GM23338 (cell line): Measurements from ENCODE around the gene ATRIP. TPM values are rescaled to one million over a fixed set of nuclear protein-coding genes. Genes with fewer than 3 reads are reported as not detected.
A peak's percentile ranks its signal among the peaks of the same experiment; 100 is the strongest.

Source experiments
- ATAC-seq: fragments of 200-7000 bp; cut with Tn5 transposase; 3 replicates; pipeline ENCODE4 v1.9.1; 2020
- DNase-seq: peaks from one replicate; pipeline ENCODE4 v3.0.0-alpha.2; 2015; ENCODE audit warnings: low spot score
- H2AFZ ChIP-seq: fragments of 200-600 bp; sonication (generic); 2 replicates; pipeline ENCODE4 v1.8.0; 2016; ENCODE audit warnings: antibody characterized with exemption, mild to moderate bottlenecking, moderate library complexity
- H3F3A ChIP-seq: fragments of 200-600 bp; sonication (generic); replicated peaks from 2 replicates; pipeline ENCODE4 v1.8.0; 2017; ENCODE audit warnings: antibody characterized with exemption, mixed run types, low read depth
- H3K27ac ChIP-seq: fragments of 200-600 bp; sonication (generic); 2 replicates; pipeline ENCODE4 v1.6.1; 2016; ENCODE audit warnings: low read depth
- H3K27me3 ChIP-seq: fragments of 200-600 bp; sonication (generic); 2 replicates; pipeline ENCODE4 v1.8.0; 2016; ENCODE audit warnings: mild to moderate bottlenecking, mixed run types, moderate library complexity; ENCODE audit not compliant: insufficient read depth
- H3K36me3 ChIP-seq: fragments of 200-600 bp; sonication (generic); 2 replicates; pipeline ENCODE4 v1.8.0; 2016; ENCODE audit warnings: mild to moderate bottlenecking; ENCODE audit not compliant: insufficient read depth
- H3K4me1 ChIP-seq: fragments of 200-600 bp; sonication (generic); 2 replicates; pipeline ENCODE4 v1.8.0; 2016; ENCODE audit warnings: mild to moderate bottlenecking, moderate library complexity; ENCODE audit not compliant: insufficient read depth
- H3K4me2 ChIP-seq: fragments of 200-600 bp; sonication (generic); 2 replicates; pipeline ENCODE4 v1.7.1; 2017; ENCODE audit warnings: mixed run types
- H3K4me3 ChIP-seq: fragments of 200-600 bp; sonication (generic); 2 replicates; pipeline ENCODE4 v1.6.1; 2016; ENCODE audit warnings: mixed run types
- H3K79me2 ChIP-seq: fragments of 200-600 bp; sonication (generic); replicated peaks from 2 replicates; pipeline ENCODE4 v1.8.0; 2017; ENCODE audit warnings: mild to moderate bottlenecking; ENCODE audit not compliant: insufficient read depth
- H3K9me2 ChIP-seq: fragments of 200-600 bp; sonication (generic); 2 replicates; pipeline ENCODE4 v1.8.0; 2017; ENCODE audit not compliant: insufficient read depth
- H4K20me1 ChIP-seq: fragments of 200-600 bp; sonication (generic); replicated peaks from 2 replicates; pipeline ENCODE4 v1.8.0; 2017; ENCODE audit warnings: mild to moderate bottlenecking; ENCODE audit not compliant: insufficient read depth
- H3K27ac Mint-ChIP-seq: 2 replicates; pipeline ENCODE4 v1.8.0; 2020; ENCODE audit warnings: inconsistent platforms, mild to moderate bottlenecking, moderate library complexity, mixed read lengths
- H3K27me3 Mint-ChIP-seq: 3 replicates; pipeline ENCODE4 v1.8.0; 2022; ENCODE audit warnings: low read depth, mild to moderate bottlenecking, moderate library complexity, mixed read lengths, inconsistent platforms; ENCODE audit not compliant: insufficient read depth, poor library complexity
- H3K36me3 Mint-ChIP-seq: 3 replicates; pipeline ENCODE4 v1.8.0; 2021; ENCODE audit warnings: low read depth, mild to moderate bottlenecking, inconsistent platforms, moderate library complexity, mixed read lengths
- H3K4me1 Mint-ChIP-seq: 3 replicates; pipeline ENCODE4 v1.8.0; 2020; ENCODE audit warnings: mild to moderate bottlenecking, inconsistent platforms, mixed read lengths
- H3K4me3 Mint-ChIP-seq: 3 replicates; pipeline ENCODE4 v1.8.0; 2021; ENCODE audit warnings: moderate library complexity, mild to moderate bottlenecking, inconsistent platforms, mixed read lengths
- H3K9me3 Mint-ChIP-seq: 3 replicates; pipeline ENCODE4 v1.8.0; 2020; ENCODE audit warnings: moderate library complexity, mild to moderate bottlenecking, inconsistent platforms, mixed read lengths
- CREB1 ChIP-seq: fragments of 250-450 bp; sonication (Bioruptor Pico); IDR thresholded peaks from 2 replicates; pipeline ENCODE4 v1.5.0; 2020; ENCODE audit warnings: low read depth, mild to moderate bottlenecking, moderate library complexity
- ETS1 ChIP-seq: IDR thresholded peaks from 2 replicates; pipeline ENCODE4 v1.6.1; 2016; ENCODE audit warnings: antibody characterized with exemption
- EZH2 ChIP-seq: fragments of 200-600 bp; sonication (generic); IDR thresholded peaks from one replicate; pipeline ENCODE4 v1.8.0; 2017; ENCODE audit warnings: antibody characterized with exemption, mild to moderate bottlenecking, low read depth; ENCODE audit not compliant: unreplicated experiment
- EZH2phosphoT487 ChIP-seq: fragments of 200-600 bp; sonication (generic); IDR thresholded peaks from one replicate; pipeline ENCODE4 v1.8.1; 2018; ENCODE audit warnings: antibody characterized with exemption; ENCODE audit not compliant: unreplicated experiment
- JUNB ChIP-seq: IDR thresholded peaks from one replicate; pipeline ENCODE4 v1.6.1; 2016; ENCODE audit warnings: antibody characterized with exemption; ENCODE audit not compliant: unreplicated experiment
- NANOG ChIP-seq: IDR thresholded peaks from 2 replicates; pipeline ENCODE4 v1.6.1; 2016; ENCODE audit warnings: antibody characterized with exemption, borderline replicate concordance
- POLR2AphosphoS5 ChIP-seq: IDR thresholded peaks from 2 replicates; pipeline ENCODE4 v1.6.1; 2016; ENCODE audit warnings: antibody characterized with exemption, low read depth
- STAT1 ChIP-seq: IDR thresholded peaks from one replicate; pipeline ENCODE4 v1.6.1; 2016; ENCODE audit warnings: antibody characterized with exemption; ENCODE audit not compliant: unreplicated experiment
- ZNF114 ChIP-seq: fragments of 250-450 bp; sonication (Bioruptor Pico); IDR thresholded peaks from 2 replicates; pipeline ENCODE4 v1.5.0; 2020; ENCODE audit warnings: mild to moderate bottlenecking, moderate library complexity
- ZNF331 ChIP-seq: fragments of 250-450 bp; sonication (Bioruptor Pico); IDR thresholded peaks from 2 replicates; pipeline ENCODE4 v1.5.0; 2020; ENCODE audit warnings: low read depth, mild to moderate bottlenecking, moderate library complexity
- polyA plus RNA-seq: library from polyadenylated mRNA; unstranded; fragments of >200 nt; fragmentation: Nextera tagmentation; extraction: Ambion mirVana; gene quantifications from 2 replicates; pipeline ENCODE4 v1.2.1, GENCODE V29; 2016
- total RNA-seq: library from RNA; depleted of rRNA; stranded (reverse); fragments of >200 nt; shearing (Covaris generic); gene quantifications from 2 replicates; pipeline ENCODE4 v1.2.3, GENCODE V29; 2014
- TF ChIP-seq, protein P1 (sequence below): fragments of 250-450 bp; sonication (Bioruptor Pico); IDR thresholded peaks from 2 replicates; pipeline ENCODE4 v1.5.0; 2020; ENCODE audit warnings: mild to moderate bottlenecking, moderate library complexity
- TF ChIP-seq, protein P2 (sequence below), 2 experiments: fragments of 200-600 bp in 1 of 2; sonication (generic) in 1 of 2; conservative IDR thresholded peaks; 2 replicates each; pipeline versions ENCODE4 v1.5.1 to v1.6.1; 2016 to 2017; ENCODE audit warnings: antibody characterized with exemption in 2 of 2, low read depth in 2 of 2, mild to moderate bottlenecking in 2 of 2, moderate library complexity in 1 of 2
- TF ChIP-seq, protein P3 (sequence below): IDR thresholded peaks from one replicate; pipeline ENCODE4 v1.6.1; 2018; ENCODE audit warnings: antibody characterized with exemption; ENCODE audit not compliant: unreplicated experiment

ATRIP gene
- total and polyA plus RNA-seq, 2 experiments from 2014 or later, result 5.8 to 17.3 TPM

GRCh38 chr3:48423883-48424695 lies 22.4 kb upstream of the ATRIP start:
- ATAC-seq (no peak), DNase-seq (no peak)
- Mint-ChIP-seq H3K4me1 (peaks cover 39% of the 10 kb centered on the region), H3K27ac (no peak overlapping the region), H3K27me3 (peaks cover 14% of the 10 kb centered on the region), H3K4me3 (peak overlapping the region; percentile 17; the same call in 1 of the 3 replicates), H3K9me3 (peaks cover 3% of the 10 kb centered on the region; the same call in 1 of the 3 replicates), H3K36me3 (peaks cover 41% of the 10 kb centered on the region)
- no peak overlapping the region for H3K27ac ChIP-seq
- no peaks in the 10 kb centered on the region for H3K9me2 ChIP-seq
- H3K4me3 ChIP-seq, result no peak overlapping the region
- no peak overlapping the region for H3K4me2 ChIP-seq
- peaks cover 33% of the 10 kb centered on the region for H4K20me1 ChIP-seq
- H3K79me2 ChIP-seq, result peaks cover 63% of the 10 kb centered on the region
- H3K27me3 ChIP-seq, result no peaks in the 10 kb centered on the region
- no peaks in the 10 kb centered on the region; the same call in 1 of the 2 replicates for H3K36me3 ChIP-seq
- H3K4me1 ChIP-seq, result peaks cover 18% of the 10 kb centered on the region
- H2AFZ ChIP-seq, result no peak overlapping the region
- TF ChIP-seq POLR2AphosphoS5, result no peak
- TF ChIP-seq ZNF114 (CRISPR knock-in tag), result no peak
- no peak for TF ChIP-seq STAT1
- TF ChIP-seq CREB1, result no peak
- TF ChIP-seq, protein P1, sequence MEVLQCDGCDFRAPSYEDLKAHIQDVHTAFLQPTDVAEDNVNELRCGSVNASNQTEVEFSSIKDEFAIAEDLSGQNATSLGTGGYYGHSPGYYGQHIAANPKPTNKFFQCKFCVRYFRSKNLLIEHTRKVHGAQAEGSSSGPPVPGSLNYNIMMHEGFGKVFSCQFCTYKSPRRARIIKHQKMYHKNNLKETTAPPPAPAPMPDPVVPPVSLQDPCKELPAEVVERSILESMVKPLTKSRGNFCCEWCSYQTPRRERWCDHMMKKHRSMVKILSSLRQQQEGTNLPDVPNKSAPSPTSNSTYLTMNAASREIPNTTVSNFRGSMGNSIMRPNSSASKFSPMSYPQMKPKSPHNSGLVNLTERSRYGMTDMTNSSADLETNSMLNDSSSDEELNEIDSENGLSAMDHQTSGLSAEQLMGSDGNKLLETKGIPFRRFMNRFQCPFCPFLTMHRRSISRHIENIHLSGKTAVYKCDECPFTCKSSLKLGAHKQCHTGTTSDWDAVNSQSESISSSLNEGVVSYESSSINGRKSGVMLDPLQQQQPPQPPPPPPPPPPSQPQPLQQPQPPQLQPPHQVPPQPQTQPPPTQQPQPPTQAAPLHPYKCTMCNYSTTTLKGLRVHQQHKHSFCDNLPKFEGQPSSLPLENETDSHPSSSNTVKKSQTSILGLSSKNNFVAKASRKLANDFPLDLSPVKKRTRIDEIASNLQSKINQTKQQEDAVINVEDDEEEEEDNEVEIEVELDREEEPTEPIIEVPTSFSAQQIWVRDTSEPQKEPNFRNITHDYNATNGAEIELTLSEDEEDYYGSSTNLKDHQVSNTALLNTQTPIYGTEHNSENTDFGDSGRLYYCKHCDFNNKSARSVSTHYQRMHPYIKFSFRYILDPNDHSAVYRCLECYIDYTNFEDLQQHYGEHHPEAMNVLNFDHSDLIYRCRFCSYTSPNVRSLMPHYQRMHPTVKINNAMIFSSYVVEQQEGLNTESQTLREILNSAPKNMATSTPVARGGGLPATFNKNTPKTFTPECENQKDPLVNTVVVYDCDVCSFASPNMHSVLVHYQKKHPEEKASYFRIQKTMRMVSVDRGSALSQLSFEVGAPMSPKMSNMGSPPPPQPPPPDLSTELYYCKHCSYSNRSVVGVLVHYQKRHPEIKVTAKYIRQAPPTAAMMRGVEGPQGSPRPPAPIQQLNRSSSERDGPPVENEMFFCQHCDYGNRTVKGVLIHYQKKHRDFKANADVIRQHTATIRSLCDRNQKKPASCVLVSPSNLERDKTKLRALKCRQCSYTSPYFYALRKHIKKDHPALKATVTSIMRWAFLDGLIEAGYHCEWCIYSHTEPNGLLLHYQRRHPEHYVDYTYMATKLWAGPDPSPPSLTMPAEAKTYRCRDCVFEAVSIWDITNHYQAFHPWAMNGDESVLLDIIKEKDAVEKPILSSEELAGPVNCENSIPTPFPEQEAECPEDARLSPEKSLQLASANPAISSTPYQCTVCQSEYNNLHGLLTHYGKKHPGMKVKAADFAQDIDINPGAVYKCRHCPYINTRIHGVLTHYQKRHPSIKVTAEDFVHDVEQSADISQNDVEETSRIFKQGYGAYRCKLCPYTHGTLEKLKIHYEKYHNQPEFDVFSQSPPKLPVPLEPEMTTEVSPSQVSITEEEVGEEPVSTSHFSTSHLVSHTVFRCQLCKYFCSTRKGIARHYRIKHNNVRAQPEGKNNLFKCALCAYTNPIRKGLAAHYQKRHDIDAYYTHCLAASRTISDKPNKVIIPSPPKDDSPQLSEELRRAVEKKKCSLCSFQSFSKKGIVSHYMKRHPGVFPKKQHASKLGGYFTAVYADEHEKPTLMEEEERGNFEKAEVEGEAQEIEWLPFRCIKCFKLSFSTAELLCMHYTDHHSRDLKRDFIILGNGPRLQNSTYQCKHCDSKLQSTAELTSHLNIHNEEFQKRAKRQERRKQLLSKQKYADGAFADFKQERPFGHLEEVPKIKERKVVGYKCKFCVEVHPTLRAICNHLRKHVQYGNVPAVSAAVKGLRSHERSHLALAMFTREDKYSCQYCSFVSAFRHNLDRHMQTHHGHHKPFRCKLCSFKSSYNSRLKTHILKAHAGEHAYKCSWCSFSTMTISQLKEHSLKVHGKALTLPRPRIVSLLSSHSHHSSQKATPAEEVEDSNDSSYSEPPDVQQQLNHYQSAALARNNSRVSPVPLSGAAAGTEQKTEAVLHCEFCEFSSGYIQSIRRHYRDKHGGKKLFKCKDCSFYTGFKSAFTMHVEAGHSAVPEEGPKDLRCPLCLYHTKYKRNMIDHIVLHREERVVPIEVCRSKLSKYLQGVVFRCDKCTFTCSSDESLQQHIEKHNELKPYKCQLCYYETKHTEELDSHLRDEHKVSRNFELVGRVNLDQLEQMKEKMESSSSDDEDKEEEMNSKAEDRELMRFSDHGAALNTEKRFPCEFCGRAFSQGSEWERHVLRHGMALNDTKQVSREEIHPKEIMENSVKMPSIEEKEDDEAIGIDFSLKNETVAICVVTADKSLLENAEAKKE, result no peak
- TF ChIP-seq ZNF331 (CRISPR knock-in tag), result no peak
- no peak for TF ChIP-seq JUNB
- TF ChIP-seq, protein P2, sequence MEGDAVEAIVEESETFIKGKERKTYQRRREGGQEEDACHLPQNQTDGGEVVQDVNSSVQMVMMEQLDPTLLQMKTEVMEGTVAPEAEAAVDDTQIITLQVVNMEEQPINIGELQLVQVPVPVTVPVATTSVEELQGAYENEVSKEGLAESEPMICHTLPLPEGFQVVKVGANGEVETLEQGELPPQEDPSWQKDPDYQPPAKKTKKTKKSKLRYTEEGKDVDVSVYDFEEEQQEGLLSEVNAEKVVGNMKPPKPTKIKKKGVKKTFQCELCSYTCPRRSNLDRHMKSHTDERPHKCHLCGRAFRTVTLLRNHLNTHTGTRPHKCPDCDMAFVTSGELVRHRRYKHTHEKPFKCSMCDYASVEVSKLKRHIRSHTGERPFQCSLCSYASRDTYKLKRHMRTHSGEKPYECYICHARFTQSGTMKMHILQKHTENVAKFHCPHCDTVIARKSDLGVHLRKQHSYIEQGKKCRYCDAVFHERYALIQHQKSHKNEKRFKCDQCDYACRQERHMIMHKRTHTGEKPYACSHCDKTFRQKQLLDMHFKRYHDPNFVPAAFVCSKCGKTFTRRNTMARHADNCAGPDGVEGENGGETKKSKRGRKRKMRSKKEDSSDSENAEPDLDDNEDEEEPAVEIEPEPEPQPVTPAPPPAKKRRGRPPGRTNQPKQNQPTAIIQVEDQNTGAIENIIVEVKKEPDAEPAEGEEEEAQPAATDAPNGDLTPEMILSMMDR (conservative IDR thresholded peaks at IDR 0.05; ENCODE audit: low read depth in 2 of 2), result no peak
- TF ChIP-seq, protein P3, sequence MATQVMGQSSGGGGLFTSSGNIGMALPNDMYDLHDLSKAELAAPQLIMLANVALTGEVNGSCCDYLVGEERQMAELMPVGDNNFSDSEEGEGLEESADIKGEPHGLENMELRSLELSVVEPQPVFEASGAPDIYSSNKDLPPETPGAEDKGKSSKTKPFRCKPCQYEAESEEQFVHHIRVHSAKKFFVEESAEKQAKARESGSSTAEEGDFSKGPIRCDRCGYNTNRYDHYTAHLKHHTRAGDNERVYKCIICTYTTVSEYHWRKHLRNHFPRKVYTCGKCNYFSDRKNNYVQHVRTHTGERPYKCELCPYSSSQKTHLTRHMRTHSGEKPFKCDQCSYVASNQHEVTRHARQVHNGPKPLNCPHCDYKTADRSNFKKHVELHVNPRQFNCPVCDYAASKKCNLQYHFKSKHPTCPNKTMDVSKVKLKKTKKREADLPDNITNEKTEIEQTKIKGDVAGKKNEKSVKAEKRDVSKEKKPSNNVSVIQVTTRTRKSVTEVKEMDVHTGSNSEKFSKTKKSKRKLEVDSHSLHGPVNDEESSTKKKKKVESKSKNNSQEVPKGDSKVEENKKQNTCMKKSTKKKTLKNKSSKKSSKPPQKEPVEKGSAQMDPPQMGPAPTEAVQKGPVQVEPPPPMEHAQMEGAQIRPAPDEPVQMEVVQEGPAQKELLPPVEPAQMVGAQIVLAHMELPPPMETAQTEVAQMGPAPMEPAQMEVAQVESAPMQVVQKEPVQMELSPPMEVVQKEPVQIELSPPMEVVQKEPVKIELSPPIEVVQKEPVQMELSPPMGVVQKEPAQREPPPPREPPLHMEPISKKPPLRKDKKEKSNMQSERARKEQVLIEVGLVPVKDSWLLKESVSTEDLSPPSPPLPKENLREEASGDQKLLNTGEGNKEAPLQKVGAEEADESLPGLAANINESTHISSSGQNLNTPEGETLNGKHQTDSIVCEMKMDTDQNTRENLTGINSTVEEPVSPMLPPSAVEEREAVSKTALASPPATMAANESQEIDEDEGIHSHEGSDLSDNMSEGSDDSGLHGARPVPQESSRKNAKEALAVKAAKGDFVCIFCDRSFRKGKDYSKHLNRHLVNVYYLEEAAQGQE, result no peak
- no peak for TF ChIP-seq ETS1
- TF ChIP-seq EZH2, result no peak
- no peak for TF ChIP-seq EZH2phosphoT487
- no peak for TF ChIP-seq NANOG
- no peaks in the 10 kb centered on the region; the same call in 1 of the 2 replicates for H3F3A ChIP-seq
